GM19025 (cell line): ENCODE results near the gene MASP2.
"Not testable (repeated sequence)": the region's sequence is repeated elsewhere in the genome, so short reads cannot be mapped to it uniquely, and the experiment has no call there.

ENCODE experiments used
- ATAC-seq: cut with Tn5 transposase; IDR thresholded peaks from one replicate; pipeline ENCODE4 v1.9.1; 2021; ENCODE audit warnings: mild to moderate bottlenecking, low read depth, moderate library complexity; ENCODE audit not compliant: unreplicated experiment

The MASP2 gene

DNA sequence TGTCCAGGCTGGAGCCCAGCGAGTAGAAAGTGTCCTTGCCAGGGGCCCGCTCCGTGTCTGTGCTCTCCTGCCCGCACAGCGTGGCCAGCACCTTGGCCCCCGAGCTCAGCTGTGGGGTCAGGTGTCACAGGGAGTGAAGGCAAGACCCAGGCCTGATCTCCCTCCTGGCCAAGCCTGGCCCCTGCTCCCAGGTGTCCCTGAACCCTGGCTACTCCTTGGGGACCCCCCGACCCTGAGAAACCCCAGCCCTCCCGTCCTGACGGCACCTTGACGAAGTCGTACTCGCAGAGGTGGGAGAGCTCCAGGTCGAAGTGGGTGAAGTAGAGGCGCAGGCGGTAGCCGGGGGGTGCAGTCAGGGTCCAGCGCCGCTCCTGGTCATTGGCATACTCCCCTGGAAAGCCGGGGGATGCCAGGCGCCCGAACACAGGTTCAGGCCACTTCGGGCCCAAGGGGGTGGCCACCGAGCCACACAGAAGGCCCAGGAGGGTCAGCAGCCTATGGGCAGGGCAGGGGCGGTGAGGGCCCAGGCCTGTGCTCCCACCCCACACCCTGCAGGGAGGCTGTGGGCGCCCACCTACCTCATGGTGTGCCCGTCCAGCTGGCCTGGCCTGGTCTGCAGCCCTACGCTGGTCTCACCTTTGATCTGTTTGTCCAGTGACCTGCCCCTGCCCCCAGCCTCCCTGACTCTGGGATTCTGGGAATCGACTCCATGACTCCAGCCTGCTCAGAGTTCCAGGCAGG is at the start of gene MASP2:
MASP2 (minus strand) TSS at position 615 of the 741 bp plus-strand sequence; CDS start at position 583, 32 bp downstream.
- ATAC-seq, result no peak

DNA sequence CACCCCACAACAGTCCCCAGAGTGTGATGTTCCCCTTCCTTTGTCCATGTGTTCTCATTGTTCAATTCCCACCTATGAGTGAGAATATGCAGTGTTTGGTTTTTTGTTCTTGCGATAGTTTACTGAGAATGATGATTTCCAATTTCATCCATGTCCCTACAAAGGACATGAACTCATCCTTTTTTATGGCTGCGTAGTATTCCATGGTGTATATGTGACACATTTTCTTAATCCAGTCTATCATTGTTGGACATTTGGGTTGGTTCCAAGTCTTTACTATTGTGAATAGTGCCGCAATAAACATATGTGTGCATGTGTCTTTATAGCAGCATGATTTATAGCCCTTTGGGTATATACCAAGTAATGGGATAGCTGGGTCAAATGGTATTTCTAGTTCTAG is 36.7 kb upstream of the MASP2 start:
- ATAC-seq, result not testable (repeated sequence)

DNA sequence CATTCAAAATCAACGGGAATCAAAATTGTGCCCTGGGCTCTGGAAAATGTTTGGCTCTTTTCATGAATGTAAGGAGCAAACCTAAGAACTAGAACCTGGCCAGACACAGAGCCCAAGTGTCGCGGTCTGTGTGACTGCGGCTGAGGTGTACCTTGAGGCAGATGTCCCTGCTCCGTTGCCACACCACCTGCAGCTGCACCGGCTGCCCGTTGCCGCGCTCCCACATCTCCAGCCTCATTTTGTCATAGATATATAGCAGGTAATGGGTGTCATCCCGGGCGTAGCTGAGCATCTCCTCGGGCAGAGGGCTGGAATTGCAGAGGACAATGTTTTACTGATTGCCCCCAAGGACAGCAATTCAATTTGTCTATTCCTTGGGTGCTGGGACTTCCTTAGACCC is 33.9 kb upstream of the MASP2 start:
- no peak for ATAC-seq

DNA sequence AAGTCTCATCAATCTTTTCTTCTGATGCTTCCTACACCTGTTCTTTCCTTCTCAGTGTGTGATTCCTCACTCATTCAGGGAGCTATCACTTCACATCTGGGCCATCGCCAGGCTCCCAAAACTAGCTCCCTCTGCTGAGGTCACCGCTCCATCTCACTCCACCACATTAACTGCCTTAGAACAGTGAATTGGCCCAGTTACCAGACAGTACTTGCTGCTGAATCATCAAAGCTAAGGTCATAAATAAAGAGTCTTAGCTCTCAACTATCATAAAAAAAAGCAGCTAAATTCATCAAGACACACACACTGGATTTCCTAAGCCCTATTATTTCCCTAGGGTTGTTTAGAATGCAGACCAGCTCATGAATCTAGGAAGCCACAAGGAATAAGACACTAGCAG is 31.6 kb upstream of the MASP2 start:
- ATAC-seq, result no peak

DNA sequence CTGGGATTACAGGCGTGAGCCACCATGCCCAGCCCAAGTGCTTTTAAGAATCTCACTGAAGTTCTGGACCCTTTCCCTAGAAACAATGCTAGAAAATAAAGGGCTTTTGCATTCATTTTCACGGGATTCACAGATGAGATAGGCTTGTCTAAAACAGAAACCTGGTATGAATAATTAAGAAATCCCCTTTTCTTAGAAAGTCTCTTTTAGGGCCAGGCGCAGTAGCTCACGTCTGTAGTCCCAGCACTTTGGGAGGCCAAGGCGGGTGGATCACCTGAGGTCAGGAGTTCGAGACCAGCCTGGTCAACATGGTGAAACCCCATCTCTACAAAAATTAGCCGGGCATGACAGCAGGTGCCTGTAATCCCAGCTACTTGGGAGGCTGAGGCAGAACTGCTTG is 26.4 kb upstream of the MASP2 start:
- not testable (repeated sequence) for ATAC-seq

DNA sequence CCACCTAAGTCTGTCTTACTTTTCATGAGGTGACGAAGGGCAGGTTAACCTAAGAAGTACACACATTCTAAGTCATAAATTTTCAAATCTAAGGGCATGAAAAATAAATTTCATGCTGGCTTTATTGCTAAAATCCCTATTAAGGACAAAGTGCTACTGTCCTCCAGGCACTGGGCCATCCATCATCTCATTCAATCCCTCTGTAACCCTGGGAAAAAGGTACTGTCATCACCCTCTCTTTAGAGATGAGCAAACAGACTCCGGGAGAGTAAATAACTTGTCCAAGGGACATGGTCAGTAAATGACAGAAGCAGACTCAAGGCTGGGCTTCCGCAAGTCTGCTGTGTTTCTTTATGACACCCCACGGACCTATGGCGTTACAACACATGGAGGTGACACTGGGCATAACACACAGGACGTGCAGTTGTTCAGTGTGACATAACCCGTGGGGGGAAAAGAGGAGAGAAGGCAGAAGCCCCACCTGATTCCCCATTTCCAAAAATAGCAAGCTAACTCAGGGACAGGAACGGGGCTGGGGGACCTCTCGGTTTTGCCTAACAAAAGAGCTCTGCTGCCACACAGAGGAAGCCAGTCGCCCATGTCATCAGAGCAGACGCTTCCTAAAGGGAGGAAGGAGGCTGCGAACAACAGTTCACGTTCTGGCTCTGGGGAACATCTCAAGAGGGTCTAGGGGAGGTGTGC is 25.3 kb upstream of the MASP2 start:
- ATAC-seq, result no peak

DNA sequence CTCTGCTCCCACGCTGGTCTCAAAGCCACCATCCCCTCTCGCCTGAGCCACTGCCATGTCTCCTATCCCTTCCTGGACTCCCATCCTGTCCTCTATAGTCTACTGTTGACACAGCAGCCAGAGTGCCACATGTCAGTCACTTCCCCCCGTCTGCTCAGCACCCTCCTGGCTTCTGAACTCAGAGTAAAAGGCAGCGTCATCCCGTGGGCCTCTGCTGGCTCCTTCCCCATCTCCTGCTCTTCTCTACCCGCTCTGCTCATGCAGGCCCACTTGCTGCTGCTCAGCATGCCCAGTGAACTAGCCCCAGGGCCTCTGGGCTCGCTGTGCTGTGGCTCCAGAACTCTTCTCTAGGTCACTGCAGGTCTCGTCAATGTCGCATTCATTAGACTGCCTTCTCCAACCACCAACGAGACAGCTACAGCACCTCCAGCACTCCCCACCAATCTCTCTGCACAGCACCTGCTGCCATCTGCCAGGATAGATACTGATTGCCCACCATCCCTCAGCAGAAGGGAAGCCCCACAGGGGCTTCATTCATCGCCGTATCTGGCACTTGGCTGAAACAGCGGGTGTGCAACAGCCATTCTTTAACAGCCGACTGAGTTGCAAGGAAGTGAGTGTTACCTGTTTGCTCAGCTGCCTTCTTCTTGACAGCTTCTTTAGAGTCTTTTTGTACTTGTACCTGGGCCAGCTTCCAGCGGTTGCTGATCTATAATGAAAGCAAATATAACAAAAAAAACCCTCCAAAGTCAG is 24.6 kb upstream of the MASP2 start:
- ATAC-seq, result no peak

DNA sequence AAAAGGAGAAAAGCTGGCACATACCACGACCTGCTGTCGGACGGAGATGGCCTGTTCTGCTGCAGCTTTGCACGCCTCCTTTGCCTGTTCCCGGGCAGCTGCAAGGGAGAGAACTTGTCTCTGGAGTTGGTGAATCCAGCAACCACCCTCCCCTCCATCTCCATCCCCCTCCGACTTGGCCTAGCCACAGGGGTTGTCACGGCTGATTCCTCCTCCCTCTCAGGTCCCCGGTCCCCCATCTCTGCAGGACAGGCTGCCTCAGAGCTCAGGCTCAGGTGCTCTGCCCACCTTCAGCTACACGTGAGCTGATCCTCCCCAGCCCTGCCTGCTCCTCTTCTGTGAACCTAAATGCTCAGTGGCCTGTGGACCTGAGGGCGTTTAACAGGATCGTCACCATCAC is 23.8 kb upstream of the MASP2 start:
- no peak for ATAC-seq

DNA sequence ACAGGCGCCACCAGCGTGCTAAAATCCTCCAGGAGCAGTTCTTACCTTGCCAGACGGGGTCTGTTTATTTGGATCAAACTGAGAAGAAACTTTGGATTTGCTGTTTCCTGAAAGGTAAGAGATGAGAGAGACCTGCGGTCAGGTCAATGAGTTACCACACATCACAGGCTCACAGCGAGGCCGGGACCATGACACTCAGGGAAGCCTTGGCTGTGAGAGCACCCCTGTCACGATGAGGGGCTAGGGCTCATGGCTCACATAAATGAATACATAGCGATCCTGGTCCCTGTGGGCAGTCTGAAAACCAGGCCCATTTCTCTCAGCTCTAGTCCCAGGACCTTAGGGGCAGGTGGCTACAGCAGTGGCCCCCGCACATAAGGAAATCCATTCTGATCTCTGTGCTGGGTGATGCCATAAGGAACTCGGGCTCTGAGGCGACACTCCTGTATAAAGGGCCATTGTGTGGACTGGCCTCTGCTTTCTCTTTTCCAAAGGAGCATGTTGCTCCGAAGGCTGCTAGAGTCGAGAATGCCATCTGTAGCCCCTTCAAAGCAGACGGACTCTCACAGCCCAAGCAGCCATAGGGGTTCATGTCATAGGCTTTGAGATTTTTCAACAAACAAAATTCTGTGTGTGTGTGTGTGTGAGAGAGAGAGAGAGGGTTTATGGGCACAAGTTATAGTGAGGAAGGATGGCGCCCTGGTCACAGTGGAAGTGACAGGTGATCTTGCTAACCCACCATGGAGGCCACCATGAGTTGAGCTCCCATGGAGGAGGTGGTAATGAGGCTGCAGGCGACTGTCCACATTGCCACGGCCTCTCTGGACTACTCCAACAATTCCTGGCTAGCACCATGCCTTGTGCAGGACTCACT is 21.8 kb upstream of the MASP2 start:
- ATAC-seq, result no peak

DNA sequence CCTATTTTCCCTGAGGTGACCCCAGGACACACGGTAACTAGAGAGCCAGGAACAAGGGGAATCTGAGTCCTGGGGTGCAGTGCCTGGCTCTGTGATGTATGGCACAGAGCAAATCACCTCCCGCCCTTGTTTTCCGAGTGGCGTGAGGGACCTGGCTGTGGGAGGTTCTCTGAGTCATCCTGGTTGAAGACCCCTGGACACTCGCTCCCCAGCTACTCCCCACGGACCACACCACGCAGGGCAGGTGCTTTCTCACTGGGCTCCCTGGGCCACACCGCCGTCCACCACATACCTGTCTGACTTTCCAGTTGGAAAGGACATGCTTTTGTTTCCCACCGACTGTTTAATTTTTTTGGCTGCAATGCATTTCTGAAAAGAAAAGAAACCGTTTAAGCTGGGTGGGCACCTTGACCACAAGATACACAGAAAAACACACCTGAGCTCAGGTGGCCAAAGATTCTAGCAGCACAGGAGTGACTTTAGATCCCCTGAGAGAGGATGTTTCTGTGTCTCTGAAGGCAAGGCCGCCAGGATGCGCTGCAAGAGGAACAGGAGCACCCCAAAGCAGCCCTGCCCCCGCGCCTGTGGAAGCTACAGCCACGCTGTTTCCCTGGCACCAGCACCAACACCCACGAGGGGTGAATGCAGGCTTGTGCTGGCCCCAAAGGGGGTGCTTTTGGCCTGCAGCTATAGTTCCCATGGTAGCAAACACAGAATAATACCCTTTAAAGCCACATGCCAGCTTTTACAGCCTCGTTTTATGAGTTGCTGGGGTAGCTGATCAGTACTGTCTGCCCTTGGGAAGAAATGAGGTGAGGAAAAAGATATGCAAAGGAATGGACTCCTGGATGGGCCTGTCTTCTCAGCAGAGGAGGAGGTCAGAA is 20.9 kb upstream of the MASP2 start:
- ATAC-seq, result no peak

DNA sequence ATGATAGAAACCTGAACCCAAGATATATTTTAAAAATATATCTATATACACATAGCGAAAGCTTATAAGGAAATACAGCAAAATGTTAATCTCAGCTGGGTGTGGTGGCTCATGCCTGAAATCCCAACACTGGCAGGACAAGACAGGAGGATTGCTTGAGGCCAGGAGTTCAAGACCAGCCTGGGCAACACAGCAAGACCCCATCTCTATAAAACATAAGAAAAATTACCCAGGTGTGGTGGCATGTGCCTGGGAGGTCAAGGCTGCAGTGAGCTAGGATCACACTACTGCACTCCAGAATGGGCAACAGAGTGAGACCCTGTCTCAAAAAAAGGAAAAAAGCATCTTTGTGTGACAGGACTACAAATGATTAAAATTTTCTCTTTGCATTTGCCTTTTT is 18.8 kb upstream of the MASP2 start:
- ATAC-seq, result no peak

DNA sequence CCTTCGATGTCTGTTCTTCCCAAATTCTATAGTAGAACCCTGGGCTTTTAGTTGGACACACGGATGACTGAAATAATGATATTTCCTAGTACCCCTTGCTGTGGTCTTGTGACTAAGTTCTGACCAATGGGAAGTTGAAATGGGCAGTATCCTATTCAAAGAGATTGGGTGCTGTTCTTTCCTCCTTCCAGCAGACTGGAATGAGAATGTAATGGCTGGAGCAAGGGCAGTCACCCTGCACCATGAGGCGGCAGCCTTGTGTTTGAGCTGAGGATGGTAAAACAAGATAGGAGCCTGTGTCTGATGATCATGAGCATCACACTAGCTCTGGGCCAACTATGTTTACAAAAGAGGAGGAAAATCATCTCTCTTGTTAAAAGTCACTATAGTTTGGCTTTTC is 17.9 kb upstream of the MASP2 start:
- ATAC-seq, result no peak

DNA sequence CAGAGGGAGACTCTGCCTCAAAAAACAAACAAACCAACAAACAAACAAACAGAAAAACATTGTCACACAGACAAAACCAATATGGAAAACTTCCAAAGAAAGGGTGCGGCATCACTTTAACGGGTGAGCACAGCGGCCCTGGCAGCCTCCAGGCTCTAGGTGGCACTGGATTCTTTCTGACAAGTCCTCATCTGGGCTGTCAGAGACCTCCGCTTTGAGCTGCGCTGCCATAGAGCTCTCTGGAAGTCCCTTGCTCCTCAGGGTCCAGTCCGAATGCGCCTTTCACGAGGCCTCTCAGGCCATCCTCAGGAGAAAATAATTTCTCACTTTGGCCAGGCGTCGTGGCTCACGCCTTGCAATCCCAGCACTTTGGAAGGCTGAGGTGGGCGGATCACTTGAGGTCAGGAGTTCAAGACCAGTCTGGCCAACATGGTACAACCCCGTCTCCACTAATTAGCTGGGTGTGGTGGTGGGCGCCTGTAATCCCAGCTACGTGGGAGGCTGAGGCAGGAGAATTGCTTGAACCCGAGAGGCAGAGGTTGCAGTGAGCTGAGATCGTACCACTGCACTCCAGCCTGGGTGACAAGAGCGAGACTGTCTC is 17.0 kb upstream of the MASP2 start:
- not testable (repeated sequence) for ATAC-seq

DNA sequence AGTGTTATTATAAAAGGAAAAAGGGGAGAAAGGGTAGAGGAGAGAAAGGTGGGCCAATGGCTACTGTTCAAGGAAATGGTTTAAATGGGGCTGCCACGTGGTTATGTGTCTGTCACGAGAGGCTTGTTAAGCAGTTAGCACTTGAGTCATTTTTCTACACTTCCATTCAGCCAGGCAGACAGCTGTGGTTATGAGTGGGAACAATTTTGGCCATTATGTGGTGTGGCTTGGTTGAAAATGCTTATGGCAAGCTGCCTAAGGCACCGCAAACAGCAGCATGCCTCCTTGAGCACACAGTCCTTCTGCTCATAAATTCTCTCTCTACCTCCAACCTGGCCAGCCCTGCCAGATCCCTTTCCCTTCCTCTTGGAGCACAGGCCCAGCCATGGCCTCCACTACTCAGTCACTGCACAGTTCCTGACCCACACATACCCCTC is 15.9 kb upstream of the MASP2 start:
- ATAC-seq, result no peak

DNA sequence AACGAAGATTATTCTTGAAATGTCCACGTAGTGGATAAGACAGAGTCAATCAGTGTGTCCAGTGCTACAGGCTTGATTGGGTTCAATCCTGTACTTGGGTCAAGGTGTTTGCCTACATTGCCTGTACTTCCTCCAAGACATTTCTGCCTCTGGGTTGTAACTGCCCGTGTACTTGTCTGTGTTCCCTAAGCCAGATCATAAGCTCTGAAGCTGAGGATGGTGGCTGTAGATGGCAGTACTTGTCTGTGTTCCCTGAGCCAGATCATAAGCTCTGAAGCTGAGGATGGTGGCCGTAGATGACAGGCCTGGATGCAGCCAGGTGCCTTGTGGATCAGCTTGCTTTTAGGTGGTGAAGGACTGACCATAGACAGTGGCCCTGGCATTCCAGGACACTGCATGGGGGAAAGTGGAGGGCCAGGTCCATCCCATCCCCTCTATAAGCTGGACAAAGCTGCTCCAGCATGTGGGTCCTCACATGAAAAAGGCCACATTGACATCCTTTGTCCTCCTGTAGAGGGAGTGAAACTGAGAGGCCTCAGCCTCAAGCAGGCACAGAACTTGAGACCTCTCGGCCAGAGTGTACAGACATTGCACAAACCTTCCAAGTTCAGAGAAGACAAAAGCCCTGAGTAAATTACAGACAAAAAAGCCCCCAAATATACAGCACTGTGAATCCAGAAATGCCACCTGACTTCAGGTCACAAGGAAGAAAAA is 14.8 kb upstream of the MASP2 start:
- ATAC-seq, result no peak

DNA sequence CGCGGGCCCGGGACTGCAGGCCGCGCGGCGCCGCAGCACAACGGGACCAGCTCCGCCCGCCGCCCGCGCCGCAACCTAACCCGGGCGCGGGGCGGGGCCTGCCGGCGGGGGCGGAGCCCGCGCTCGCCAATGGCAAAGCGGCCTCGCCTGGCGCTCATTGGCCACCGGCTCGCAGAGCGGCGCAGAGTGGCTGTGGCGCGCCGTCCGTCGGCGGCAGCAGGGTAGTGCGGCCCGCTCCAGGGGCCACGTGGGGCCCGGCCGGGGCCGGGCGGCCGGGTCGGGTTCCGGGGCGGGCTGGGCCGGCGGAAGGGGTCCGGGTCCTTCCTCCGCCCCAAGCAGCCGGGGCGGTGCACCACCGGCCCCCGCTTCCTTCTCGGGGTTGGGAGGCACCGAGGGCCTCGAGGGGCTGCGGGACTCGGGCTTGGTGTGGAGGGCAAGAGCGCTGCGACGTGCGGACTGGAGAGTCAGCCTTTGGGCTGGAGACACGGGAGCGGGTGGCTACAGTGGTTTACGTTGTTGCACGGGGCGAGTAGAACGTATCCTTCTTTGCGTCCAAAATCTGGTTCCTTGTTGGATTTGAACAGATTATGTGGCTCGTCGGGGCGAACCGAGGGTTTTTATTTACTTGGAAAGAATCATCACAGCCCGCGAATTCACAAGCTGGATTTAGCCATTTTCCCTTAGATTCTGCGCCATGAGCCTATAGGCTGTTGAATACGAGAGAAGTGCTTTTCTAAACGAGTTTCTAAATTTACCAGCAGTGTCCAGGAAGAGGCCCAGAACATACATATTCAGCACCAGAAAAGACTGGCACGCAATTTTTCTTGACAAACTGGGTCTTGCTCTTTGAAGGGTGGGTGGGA is 13.2 kb upstream of the MASP2 start, which contains the start of gene SRM:
SRM (minus strand) TSS at position 51 of the 863 bp plus-strand sequence. CDS start 75 bp downstream, outside the sequence.
- ATAC-seq, result peak; percentile 92
